Left renal cortex interstitium (tissue), 4 donors: ENCODE results near the gene CNN1. TPM values are rescaled to one million over a fixed set of nuclear protein-coding genes. Genes with fewer than 3 reads are reported as not detected.
A peak's percentile ranks its signal among the peaks of the same experiment; 100 is the strongest.
"Not testable (repeated sequence)": the region's sequence is repeated elsewhere in the genome, so short reads cannot be mapped to it uniquely, and the experiment has no call there.

Experiments used
- DNase-seq, 4 donors: peaks; one replicate each; pipeline ENCODE4 v3.0.0-alpha.2; 2013; ENCODE audit warnings: low read depth in 4 of 4, low spot score in 2 of 4, missing footprints in 1 of 4
- polyA plus RNA-seq, 4 donors: library from polyadenylated mRNA; unstranded; fragments of 120-200 nt; gene quantifications; one replicate each; pipeline ENCODE4 v1.2.1, GENCODE V29; 2013; ENCODE audit not compliant: insufficient read length in 4 of 4

The CNN1 gene
- polyA plus RNA-seq, 4 donors = 4.2 to 5.4 (median 5.1) TPM

DNA sequence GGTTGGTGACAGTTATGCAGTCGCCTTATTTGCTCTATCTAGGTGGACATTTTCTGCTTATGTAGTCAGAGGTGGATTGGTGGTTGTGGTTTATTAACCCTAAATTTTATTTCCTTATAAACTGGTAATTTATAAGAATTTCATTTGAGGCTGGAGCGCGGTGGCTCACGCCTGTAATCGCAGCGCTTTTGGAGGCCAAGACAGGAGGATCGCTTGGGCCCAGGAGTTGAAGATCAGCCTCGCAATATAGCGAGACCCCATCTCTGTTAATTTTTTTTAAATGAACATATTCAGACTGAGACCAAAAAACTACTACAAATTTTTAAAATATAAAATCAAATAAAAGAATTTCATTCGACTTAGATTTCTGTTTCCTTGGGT, 59.4 kb downstream of the CNN1 start:
- DNase-seq = peak in 2 of 4 donors; percentile 6 to 22

DNA sequence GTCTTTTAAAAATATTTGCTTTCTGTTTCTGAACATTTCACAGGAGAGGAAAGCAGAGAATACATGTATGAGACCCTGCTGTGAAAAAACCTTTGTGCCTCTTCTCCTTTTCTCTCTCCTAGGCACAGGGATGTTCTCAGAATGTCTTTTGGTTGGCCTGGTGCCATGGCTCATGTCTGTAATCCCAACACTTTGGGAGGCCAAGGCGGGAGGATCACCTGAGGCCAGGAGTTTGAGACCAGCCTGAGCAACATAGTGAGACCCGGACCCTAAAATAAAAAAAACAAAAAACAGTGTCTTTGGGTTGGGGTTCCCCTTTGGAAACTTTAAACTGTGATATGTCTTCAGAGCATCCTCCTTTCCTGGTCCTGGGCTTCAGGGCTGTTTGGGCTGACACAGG, 60.1 kb downstream of the CNN1 start:
- DNase-seq = no peak

DNA sequence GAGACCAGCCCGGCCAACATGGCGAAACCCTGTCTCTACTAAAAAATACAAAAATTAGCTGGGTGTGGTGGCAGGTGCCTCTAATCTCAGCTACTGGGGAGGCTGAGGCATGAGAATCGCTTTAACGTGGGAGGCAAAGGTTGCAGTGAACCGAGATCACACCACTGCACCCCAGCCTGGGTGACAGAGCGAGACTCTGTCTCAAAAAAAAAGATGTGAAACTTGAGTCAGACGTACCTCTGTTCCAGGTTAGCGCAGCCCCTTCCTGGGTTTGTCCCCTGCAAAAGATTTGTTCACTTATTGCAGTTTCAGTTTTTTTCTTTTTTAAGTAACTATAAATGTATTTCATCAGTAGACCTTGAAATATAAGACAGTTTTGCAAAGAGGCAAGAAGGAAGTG, 61.1 kb downstream of the CNN1 start:
- DNase-seq = not testable (repeated sequence)

Other genes starting within 250 kb of the CNN1 start
- gene TSPAN16, start 242.7 kb upstream of the CNN1 start, polyA plus RNA-seq = under 1 TPM in 2 of 4 donors, not detected in 2; 0.09 to 0.36 TPM
- gene RAB3D, start 199.2 kb upstream of the CNN1 start, polyA plus RNA-seq = 10 to 100 TPM; 15.7 to 19.6 (median 17.5) TPM
- gene TMEM205, start 192.6 kb upstream of the CNN1 start, polyA plus RNA-seq = 100 to 1,000 TPM; 135 to 151 (median 142) TPM
- 10 to 100 TPM; 20.2 to 45.6 (median 30.5) TPM for gene CCDC159, start 192.3 kb upstream of the CNN1 start, polyA plus RNA-seq
- 10 to 100 TPM; 10.2 to 21.2 (median 17.8) TPM for gene PLPPR2, start 183.4 kb upstream of the CNN1 start, polyA plus RNA-seq
- gene SWSAP1, start 164.2 kb upstream of the CNN1 start, polyA plus RNA-seq = 1 to 10 TPM; 2.6 to 3.7 (median 3.4) TPM
- gene EPOR, start 154.5 kb upstream of the CNN1 start, polyA plus RNA-seq = 10 to 100 TPM; 16.5 to 40.6 (median 29.7) TPM
- 100 to 1,000 TPM in 2 of 4 donors, 10 to 100 TPM in 2; 47.9 to 141 (median 97.3) TPM for gene RGL3, start 119.5 kb upstream of the CNN1 start, polyA plus RNA-seq
- gene ODAD3, start 103.7 kb upstream of the CNN1 start, polyA plus RNA-seq = 1 to 10 TPM; 1.7 to 2.3 (median 2.1) TPM
- 100 to 1,000 TPM; 302 to 378 (median 348) TPM for gene PRKCSH, start 103.2 kb upstream of the CNN1 start, polyA plus RNA-seq
- under 1 TPM; 0.08 to 0.49 (median 0.16) TPM for gene ELAVL3, start 57.8 kb upstream of the CNN1 start, polyA plus RNA-seq
- gene ZNF653, start 33.0 kb upstream of the CNN1 start, polyA plus RNA-seq = 10 to 100 TPM in 3 of 4 donors, 1 to 10 TPM in 1; 7.6 to 12.8 (median 11.4) TPM
- gene ECSIT, start 9.7 kb upstream of the CNN1 start, polyA plus RNA-seq = 10 to 100 TPM; 36.4 to 47.9 (median 42.0) TPM
- gene ELOF1, start 20.4 kb downstream of the CNN1 start, polyA plus RNA-seq = 10 to 100 TPM; 42.3 to 66.1 (median 52.0) TPM
- 10 to 100 TPM; 11.7 to 20.6 (median 13.4) TPM for gene ACP5, start 38.8 kb downstream of the CNN1 start, polyA plus RNA-seq
- gene ZNF627, start 58.6 kb downstream of the CNN1 start, polyA plus RNA-seq = 10 to 100 TPM; 37.8 to 51.9 (median 45.6) TPM
- 10 to 100 TPM in 3 of 4 donors, 1 to 10 TPM in 1; 9.1 to 13.9 (median 10.4) TPM for gene ZNF823, start 200.1 kb downstream of the CNN1 start, polyA plus RNA-seq
- gene ZNF441, start 228.1 kb downstream of the CNN1 start, polyA plus RNA-seq = 10 to 100 TPM; 12.9 to 19.7 (median 15.1) TPM